PC-9 (cell line): ENCODE data around the gene SLC8A1.

Experiments used
- EZH2 ChIP-seq: fragments of 200-600 bp; sonication (generic); IDR thresholded peaks from 2 replicates; pipeline ENCODE4 v1.8.0; 2017; ENCODE audit warnings: antibody characterized with exemption, low read depth
- TF ChIP-seq, protein P1 (sequence below): fragments of 200-600 bp; sonication (generic); conservative IDR thresholded peaks from 2 replicates; pipeline ENCODE4 v1.6.1; 2017; ENCODE audit warnings: mixed run types, antibody characterized with exemption, mild to moderate bottlenecking, moderate library complexity

- TF ChIP-seq, protein P1, sequence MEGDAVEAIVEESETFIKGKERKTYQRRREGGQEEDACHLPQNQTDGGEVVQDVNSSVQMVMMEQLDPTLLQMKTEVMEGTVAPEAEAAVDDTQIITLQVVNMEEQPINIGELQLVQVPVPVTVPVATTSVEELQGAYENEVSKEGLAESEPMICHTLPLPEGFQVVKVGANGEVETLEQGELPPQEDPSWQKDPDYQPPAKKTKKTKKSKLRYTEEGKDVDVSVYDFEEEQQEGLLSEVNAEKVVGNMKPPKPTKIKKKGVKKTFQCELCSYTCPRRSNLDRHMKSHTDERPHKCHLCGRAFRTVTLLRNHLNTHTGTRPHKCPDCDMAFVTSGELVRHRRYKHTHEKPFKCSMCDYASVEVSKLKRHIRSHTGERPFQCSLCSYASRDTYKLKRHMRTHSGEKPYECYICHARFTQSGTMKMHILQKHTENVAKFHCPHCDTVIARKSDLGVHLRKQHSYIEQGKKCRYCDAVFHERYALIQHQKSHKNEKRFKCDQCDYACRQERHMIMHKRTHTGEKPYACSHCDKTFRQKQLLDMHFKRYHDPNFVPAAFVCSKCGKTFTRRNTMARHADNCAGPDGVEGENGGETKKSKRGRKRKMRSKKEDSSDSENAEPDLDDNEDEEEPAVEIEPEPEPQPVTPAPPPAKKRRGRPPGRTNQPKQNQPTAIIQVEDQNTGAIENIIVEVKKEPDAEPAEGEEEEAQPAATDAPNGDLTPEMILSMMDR: no peak
- TF ChIP-seq EZH2: no peak
Observed at GRCh38 chr2:40329739-40330030, 122.2 kb downstream of the SLC8A1 start.
